Measurements from ENCODE around the gene TMPRSS11E. TPM values are rescaled to one million over a fixed set of nuclear protein-coding genes. Genes with fewer than 3 reads are reported as not detected.

The TMPRSS11E gene
- total RNA-seq, 1 experiment from 2014 or later, result 2.3 TPM

GRCh38 chr4:68451246-68452211, 4.3 kb downstream of the TMPRSS11E start:
- Histone ChIP-seq H2AFZ (ENCODE audit: low read length) (no peak overlapping the region), H3K27ac (ENCODE audit: insufficient read length, low read depth, low read length) (no peak overlapping the region), H2BK20ac (ENCODE audit: low read depth, low read length, poor library complexity, severe bottlenecking) (no peak overlapping the region), H3K27me3 (ENCODE audit: insufficient read depth, low read length) (0 out of 2 replicates have a peak, but pooled peaks cover 2% of the 10 kb centered on the region), H3K9me3 (ENCODE audit: control insufficient read depth, low read depth, low read length) (no peaks in the 10 kb centered on the region), H2AK5ac (ENCODE audit: insufficient read length, low read length) (no peak overlapping the region), H3K4me1 (ENCODE audit: insufficient read depth, low read length) (peaks cover 15% of the 10 kb centered on the region; the same call in 1 of the 2 replicates), H2BK15ac (ENCODE audit: low read depth, low read length) (no peak overlapping the region), H3K4ac (ENCODE audit: low read depth, low read length) (no peak overlapping the region), H4K91ac (ENCODE audit: insufficient read length, low read depth, low read length) (no peak overlapping the region), H3K9ac (ENCODE audit: extremely low read depth, insufficient read length, low read length) (no peak overlapping the region), H2BK12ac (ENCODE audit: insufficient read length, low read depth, low read length) (no peak overlapping the region), H2BK120ac (ENCODE audit: low read depth, low read length, poor library complexity, severe bottlenecking) (no peak overlapping the region), H4K20me1 (ENCODE audit: control insufficient read depth, insufficient read depth, insufficient read length) (no peaks in the 10 kb centered on the region), H4K5ac (ENCODE audit: insufficient read length, low read depth, low read length) (no peak overlapping the region), H3K18ac (ENCODE audit: insufficient read length, low read depth, low read length) (no peak overlapping the region), H3K23me2 (ENCODE audit: insufficient read length, low read depth, low read length, poor library complexity, severe bottlenecking) (no peaks in the 10 kb centered on the region), H3K23ac (ENCODE audit: insufficient read length, low read depth, low read length) (no peak overlapping the region), H3T11ph (ENCODE audit: low read length) (no peak overlapping the region), H4K8ac (replicated peaks; ENCODE audit: insufficient read length, low read depth, low read length) (no peak overlapping the region), H3K14ac (ENCODE audit: insufficient read depth, low read length) (no peak overlapping the region), H3K79me2 (ENCODE audit: insufficient read depth, low read length) (no peaks in the 10 kb centered on the region), H3K79me1 (ENCODE audit: insufficient read depth, low read depth, low read length, poor library complexity, severe bottlenecking) (no peaks in the 10 kb centered on the region), H2BK5ac (ENCODE audit: insufficient read length, low read length) (no peak overlapping the region), H3K4me2 (ENCODE audit: insufficient read depth, insufficient read length, low read length) (no peak overlapping the region), H3K56ac (ENCODE audit: insufficient read length, low read depth, low read length) (no peak overlapping the region)
- TF ChIP-seq, protein P1, sequence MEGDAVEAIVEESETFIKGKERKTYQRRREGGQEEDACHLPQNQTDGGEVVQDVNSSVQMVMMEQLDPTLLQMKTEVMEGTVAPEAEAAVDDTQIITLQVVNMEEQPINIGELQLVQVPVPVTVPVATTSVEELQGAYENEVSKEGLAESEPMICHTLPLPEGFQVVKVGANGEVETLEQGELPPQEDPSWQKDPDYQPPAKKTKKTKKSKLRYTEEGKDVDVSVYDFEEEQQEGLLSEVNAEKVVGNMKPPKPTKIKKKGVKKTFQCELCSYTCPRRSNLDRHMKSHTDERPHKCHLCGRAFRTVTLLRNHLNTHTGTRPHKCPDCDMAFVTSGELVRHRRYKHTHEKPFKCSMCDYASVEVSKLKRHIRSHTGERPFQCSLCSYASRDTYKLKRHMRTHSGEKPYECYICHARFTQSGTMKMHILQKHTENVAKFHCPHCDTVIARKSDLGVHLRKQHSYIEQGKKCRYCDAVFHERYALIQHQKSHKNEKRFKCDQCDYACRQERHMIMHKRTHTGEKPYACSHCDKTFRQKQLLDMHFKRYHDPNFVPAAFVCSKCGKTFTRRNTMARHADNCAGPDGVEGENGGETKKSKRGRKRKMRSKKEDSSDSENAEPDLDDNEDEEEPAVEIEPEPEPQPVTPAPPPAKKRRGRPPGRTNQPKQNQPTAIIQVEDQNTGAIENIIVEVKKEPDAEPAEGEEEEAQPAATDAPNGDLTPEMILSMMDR (conservative IDR thresholded peaks at IDR 0.05), result no peak
- H3K4me1 Mint-ChIP-seq, result peaks cover 72 to 76% of the 10 kb centered on the region in 2 experiments
- H3K27me3 Mint-ChIP-seq (ENCODE audit: low read depth), result peaks cover 6% of the 10 kb centered on the region
- no peak overlapping the region for H3K4me3 Mint-ChIP-seq
- H3K27ac Mint-ChIP-seq, result no peak overlapping the region
- no peaks in the 10 kb centered on the region for H3K36me3 Mint-ChIP-seq (ENCODE audit: insufficient read depth in 1 of 3, low read depth in 3 of 3)
- DNase-seq, result peak; percentile 47
- H3K9me3 Mint-ChIP-seq, result no peaks in the 10 kb centered on the region

All from H9 (cell line).